Medulla oblongata (tissue), 1 donor: ENCODE data around the gene TRABD2B.

ENCODE experiments used
- DNase-seq: peaks from one replicate; pipeline ENCODE4 v3.0.0-alpha.2; 2015; ENCODE audit errors: extremely low spot score

The TRABD2B gene

GRCh38 chr1:47827109-47827508, 170.1 kb downstream of the TRABD2B start:
- DNase-seq = no peak

DNA sequence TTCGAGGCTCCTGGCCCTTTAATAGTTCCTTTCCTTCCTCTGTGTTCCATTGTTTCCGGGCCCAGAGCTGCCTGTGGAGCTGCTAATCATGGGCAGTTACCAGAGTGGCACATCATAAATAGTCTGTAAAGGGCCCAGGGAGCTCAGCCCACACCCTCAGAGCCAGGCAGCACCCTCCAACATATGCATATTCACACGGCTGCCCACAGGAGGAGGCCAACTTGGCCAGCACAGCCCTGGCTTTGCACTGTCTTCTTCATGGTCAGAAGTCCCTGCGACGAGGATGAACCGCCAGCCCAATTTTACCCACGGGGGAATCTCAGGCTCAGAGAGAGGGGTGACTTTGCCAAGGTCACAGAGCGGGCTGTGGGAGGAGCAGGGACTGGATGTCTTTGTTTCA, 172.5 kb downstream of the TRABD2B start:
- no peak for DNase-seq

GRCh38 chr1:47824297-47824696, 172.9 kb downstream of the TRABD2B start:
- no peak for DNase-seq

- no peak for DNase-seq
Measured at GRCh38 chr1:47823040-47823808, 174.0 kb downstream of the TRABD2B start.

- no peak for DNase-seq
Measured at GRCh38 chr1:47821760-47822159, 175.4 kb downstream of the TRABD2B start.

GRCh38 chr1:47819574-47819888, 177.7 kb downstream of the TRABD2B start:
- DNase-seq = no peak

- no peak for DNase-seq
Measured at GRCh38 chr1:47818682-47819573, 178.3 kb downstream of the TRABD2B start.

GRCh38 chr1:47817861-47818260, 179.3 kb downstream of the TRABD2B start:
- DNase-seq = no peak

- no peak for DNase-seq
Measured at GRCh38 chr1:47816325-47817071, 180.7 kb downstream of the TRABD2B start.

GRCh38 chr1:47814612-47815395, 182.4 kb downstream of the TRABD2B start:
- peak; percentile 27 for DNase-seq

GRCh38 chr1:47813970-47814369, 183.2 kb downstream of the TRABD2B start:
- DNase-seq = no peak

DNA sequence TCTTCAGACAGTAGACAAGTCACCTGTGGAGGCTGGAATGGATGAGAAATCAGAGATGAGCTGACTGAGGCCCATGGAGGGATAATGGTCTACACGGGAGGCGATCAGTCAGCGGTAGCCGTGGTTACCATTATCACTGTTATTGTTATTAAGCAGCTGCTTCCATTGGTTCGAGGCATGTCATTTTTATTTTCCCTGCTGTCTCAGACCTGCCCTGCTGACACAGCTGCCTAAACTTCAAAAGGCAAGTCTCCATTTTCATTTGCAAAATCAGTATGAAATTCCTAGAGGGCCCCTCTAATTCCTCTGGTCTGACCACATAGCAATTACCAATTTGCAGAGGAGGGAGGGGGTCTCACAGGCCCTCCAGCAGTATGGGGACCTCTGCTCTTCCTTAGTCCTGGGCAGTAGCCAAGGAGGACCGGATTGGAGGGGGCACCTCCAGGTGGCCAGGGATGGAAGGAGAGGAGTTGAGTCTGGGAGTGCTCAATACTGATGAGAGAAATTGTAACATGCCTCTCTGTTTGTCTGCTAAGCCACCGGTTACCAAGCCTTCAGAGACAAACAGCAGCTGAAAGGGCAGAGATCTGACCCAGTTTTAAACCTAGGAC, 184.2 kb downstream of the TRABD2B start:
- no peak for DNase-seq

DNA sequence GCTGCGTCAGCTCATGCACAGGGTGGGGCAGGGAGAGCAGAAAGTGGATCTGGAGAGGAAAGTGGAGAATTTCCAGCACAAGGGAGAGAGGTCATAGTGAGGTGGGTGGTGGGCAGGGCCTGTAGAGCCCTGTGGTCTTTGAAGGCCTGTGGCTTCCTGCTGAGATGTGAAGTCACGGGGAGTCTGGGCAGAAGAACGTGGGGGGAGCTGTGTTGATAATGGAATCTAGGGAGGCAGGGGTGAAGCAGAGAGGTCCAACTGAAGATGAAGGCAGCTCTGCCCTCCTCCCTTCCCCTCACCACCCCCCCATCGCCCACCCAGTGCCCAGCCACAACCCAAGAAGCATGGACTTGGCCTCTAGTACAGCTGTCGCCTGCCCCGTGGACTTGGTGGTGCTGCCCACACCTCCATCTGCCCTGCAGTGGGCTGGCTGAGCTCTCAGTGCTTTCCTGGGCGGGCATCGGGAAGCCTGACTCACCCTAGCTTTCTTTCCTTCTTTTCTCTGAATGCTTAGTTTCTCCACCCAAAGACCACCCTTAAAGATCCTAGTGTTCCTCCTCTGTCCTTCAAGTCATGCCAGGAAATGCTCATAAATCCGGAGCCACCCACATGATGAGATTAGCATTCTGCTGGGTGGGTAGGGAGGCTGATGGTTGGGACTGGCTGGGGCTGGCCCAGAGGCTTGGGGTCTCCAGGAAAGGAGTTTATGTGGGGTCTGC, 186.1 kb downstream of the TRABD2B start:
- no peak for DNase-seq

- no peak for DNase-seq
Measured at GRCh38 chr1:47809301-47810084, 187.7 kb downstream of the TRABD2B start.

- DNase-seq = no peak
Measured at GRCh38 chr1:47808612-47809011, 188.6 kb downstream of the TRABD2B start.

- peak; percentile 11 for DNase-seq
Measured at GRCh38 chr1:47805921-47806361, 191.2 kb downstream of the TRABD2B start.

GRCh38 chr1:47805018-47805417, 192.2 kb downstream of the TRABD2B start:
- DNase-seq = no peak

DNA sequence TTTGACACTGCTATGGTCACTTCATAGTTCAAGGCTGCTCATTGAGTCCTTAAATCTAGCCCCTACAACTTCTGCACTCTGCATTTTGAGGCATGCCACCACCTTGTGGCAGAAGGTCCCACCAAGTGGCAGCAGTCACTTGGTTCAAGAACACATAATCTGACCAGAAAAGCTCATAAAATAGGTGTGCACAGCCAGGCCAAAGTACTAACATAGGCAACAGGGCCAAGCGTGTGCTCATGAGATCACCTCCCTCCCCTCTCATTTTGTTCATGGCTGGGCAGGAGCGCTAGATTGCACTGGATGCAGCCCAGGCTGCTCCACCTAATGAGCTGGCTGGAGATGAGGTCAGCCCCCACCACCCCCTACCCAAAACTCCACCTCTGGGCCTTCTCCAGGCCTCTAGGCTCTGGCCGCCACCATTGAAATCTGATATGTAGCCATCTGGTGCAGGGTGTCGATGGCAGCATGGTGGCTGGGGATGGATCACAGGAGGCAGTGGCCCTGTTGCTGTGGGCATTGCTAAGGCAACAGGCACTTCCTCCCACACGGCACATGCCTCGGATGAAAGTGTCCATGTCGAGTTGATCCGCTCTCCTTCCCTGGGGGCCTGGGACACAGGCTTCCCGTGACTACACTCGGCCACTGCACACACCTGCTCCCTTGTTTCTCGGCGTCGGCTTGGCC, 193.2 kb downstream of the TRABD2B start:
- DNase-seq = no peak

DNA sequence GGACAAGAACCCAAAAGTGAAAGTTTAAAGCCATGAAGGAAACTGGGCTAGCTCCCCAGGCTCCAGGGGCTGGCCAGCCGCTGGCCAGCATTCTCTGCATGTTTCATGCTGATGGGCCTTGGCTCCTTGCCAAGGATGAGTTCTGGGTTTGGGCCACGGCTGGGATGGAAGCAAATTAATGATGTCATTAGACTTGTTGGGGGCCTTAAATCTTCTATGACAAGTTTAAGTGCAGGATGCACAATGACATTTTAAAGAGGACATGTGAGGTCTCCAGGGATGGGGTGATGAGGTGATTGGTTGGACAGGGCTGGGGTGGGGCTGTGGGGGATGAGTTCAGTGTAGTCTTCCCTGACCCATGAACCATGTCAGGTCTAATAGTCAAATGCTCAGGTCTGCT, 199.6 kb downstream of the TRABD2B start:
- no peak for DNase-seq
